A673 (cell line): ENCODE results near the gene TCL1B.

Experiments used
- CTCF ChIP-seq: fragments of 300-800, 200-600 bp; sonication (generic); conservative IDR thresholded peaks from 2 replicates; pipeline ENCODE4 v1.5.1; 2017; ENCODE audit warnings: low read depth, mild to moderate bottlenecking, antibody characterized with exemption, low read length, moderate library complexity, mixed read lengths
- EZH2 ChIP-seq: fragments of 200-600 bp; sonication (generic); IDR thresholded peaks from 2 replicates; pipeline ENCODE4 v1.6.1; 2017; ENCODE audit warnings: borderline replicate concordance, low read depth, mild to moderate bottlenecking, mixed read lengths, antibody characterized with exemption, low read length; ENCODE audit not compliant: poor library complexity, severe bottlenecking

DNA sequence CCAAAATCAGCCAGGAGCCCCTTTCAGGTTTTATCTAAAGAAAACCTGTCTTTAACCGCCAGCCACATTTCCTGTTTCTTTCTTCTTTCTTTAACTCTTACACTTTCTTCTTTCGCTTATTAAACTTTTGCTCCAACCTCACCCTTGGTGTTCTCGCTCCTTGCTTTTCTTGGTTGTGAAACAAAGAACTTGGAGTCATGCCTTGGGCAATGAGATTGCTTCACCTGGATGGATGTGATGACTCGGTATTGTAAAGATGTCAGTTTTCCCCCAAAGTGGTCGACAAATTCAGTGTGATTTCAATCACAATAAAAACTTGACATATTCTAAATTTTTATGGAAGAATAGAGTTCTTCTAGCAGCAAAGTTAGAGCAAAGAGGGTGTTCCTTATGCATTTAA is 43.9 kb downstream of the TCL1B start:
- TF ChIP-seq CTCF = no peak
- TF ChIP-seq EZH2 = no peak
